Activated CD4-positive, alpha-beta T cell treated with anti-CD3 and anti-CD28 coated beads, Interleukin-2, amount 10 ng/mL, durations not matched to agents 7 days and 5 days (primary cell): ENCODE results near the gene CELSR2. TPM values are rescaled to one million over a fixed set of nuclear protein-coding genes. Genes with fewer than 3 reads are reported as not detected.
A peak's percentile ranks its signal among the peaks of the same experiment; 100 is the strongest.

Experiments
- CTCF ChIA-PET: fragments of 350-600 bp; sonication (Branson Sonifier 250); formaldehyde crosslinking; loops from one replicate; lab custom pipeline; 2021; ENCODE audit warnings: antibody characterized with exemption; lab: Charles Lee
- POLR2A ChIA-PET: fragments of 350-600 bp; sonication (Branson Sonifier 250); formaldehyde crosslinking; loops from one replicate; lab custom pipeline; 2021; ENCODE audit warnings: antibody characterized with exemption; lab: Charles Lee
- DNase-seq: peaks from one replicate; pipeline ENCODE4 v3.0.0-alpha.2; 2020
- H3K27ac Mint-ChIP-seq: one replicate; pipeline ENCODE4 v1.8.0; 2021; ENCODE audit warnings: mild to moderate bottlenecking, moderate library complexity, mixed read lengths
- H3K27me3 Mint-ChIP-seq: one replicate; pipeline ENCODE4 v1.8.0; 2021; ENCODE audit warnings: mixed read lengths
- H3K36me3 Mint-ChIP-seq: one replicate; pipeline ENCODE4 v1.8.0; 2021; ENCODE audit warnings: low read depth, mixed read lengths
- H3K4me1 Mint-ChIP-seq: one replicate; pipeline ENCODE4 v1.8.0; 2021; ENCODE audit warnings: mixed read lengths
- H3K4me3 Mint-ChIP-seq: one replicate; pipeline ENCODE4 v1.8.0; 2021; ENCODE audit warnings: mild to moderate bottlenecking, moderate library complexity, mixed read lengths
- H3K9me3 Mint-ChIP-seq: one replicate; pipeline ENCODE4 v1.8.0; 2021; ENCODE audit warnings: mixed read lengths
- total RNA-seq, 2 experiments: library from RNA; stranded (reverse); gene quantifications; one replicate each; pipeline ENCODE4 v1.2.3, GENCODE V29; 2021

Gene CELSR2
- total RNA-seq, 2 experiments from 2014 or later: 5.2 to 5.3 TPM

- H3K27me3 Mint-ChIP-seq: peaks cover 16% of the 10 kb centered on the region
- H3K9me3 Mint-ChIP-seq: no peaks in the 10 kb centered on the region
- DNase-seq: no peak
- peaks cover 29% of the 10 kb centered on the region for H3K4me1 Mint-ChIP-seq
- no peak overlapping the region for H3K27ac Mint-ChIP-seq
- no peak overlapping the region for H3K4me3 Mint-ChIP-seq
- CTCF ChIA-PET: interaction anchor here (0.6 to 2.4 kb wide), 8 partner anchors 8 to 159 kb away, joined by 3 to 6 read pairs (median 4); partner anchors contain the start of gene SORT1
- H3K36me3 Mint-ChIP-seq: peaks cover 40% of the 10 kb centered on the region
- POLR2A ChIA-PET: interaction anchor here (0.6 kb wide), 1 partner anchor 126 kb away, joined by 3 read pairs; no protein-coding TSS in a partner anchor
These were observed 10.3 kb upstream of the CELSR2 start for GRCh38 chr1:109239047-109239408.

- no peaks in the 10 kb centered on the region for H3K9me3 Mint-ChIP-seq
- H3K27ac Mint-ChIP-seq: no peak overlapping the region
- H3K36me3 Mint-ChIP-seq: peaks cover 36% of the 10 kb centered on the region
- ChIA-PET POLR2A (no interaction called here), CTCF (interaction anchor here (0.5 to 2.4 kb wide), 10 partner anchors 9 to 745 kb away, joined by 3 to 6 read pairs (median 4); partner anchors contain the start of genes AHCYL1 and SORT1)
- no peak overlapping the region for H3K4me3 Mint-ChIP-seq
- peaks cover 26% of the 10 kb centered on the region for H3K4me1 Mint-ChIP-seq
- peaks cover 17% of the 10 kb centered on the region for H3K27me3 Mint-ChIP-seq
- peak; percentile 36 for DNase-seq
These were observed 9.8 kb upstream of the CELSR2 start for GRCh38 chr1:109239409-109240068.

DNA sequence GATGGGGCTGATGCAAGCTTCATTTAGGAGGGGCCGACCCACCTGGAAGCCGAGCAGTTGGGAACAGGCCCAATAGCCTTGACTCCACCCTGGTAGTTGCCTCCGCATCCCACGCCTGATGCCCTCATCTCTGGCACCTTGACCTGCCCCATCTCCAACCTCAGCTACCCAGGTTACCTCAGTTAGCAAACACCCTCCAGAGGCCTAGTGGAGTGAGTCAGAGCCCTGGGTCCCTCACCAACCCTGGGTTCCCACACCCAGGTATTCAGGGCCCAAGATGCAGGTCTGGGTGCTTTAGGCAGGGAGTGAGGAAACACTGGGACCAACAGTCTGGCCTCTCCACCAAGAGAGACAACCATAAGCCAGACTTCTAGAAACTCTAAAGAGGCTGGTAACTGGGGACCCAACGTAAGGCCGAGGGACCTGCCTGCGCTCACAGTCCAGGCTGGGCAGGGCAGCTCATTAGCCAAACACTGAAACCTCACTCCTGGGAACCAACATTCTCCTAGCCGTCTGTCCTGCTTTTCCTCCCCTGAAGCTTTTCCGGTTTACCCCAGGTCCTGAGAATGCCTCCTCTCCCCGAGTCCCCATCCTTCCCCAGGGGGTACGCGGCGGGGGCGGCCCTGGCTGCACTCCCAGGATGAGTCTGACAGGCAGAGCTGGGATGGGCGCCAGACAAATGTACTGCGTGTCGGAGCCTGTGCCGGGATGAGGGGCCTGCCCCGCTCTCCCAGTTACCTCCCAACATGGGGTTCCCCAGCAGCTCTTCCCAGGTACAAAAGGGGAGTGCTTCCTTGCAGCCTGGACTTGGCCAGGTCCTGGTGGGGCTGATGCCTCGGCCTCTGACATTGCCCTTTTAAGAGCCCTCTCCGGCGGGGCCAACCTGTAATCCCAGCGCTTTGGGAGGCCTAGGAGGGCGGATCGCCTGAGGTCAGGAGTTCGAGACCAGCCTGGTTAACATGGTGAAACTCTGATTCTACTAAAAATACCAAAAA, 8.9 kb upstream of the CELSR2 start:
- CTCF ChIA-PET: interaction anchor here (0.6 to 1.4 kb wide), 5 partner anchors 9 to 26 kb away, joined by 3 to 6 read pairs (median 3); no protein-coding TSS in a partner anchor
- POLR2A ChIA-PET: no interaction called here
- peaks cover 28% of the 10 kb centered on the region for H3K36me3 Mint-ChIP-seq
- no peak overlapping the region for H3K4me3 Mint-ChIP-seq
- peaks cover 21% of the 10 kb centered on the region for H3K27me3 Mint-ChIP-seq
- peak; percentile 29 for DNase-seq
- peaks cover 16% of the 10 kb centered on the region for H3K4me1 Mint-ChIP-seq
- H3K27ac Mint-ChIP-seq: no peak overlapping the region
- H3K9me3 Mint-ChIP-seq: no peaks in the 10 kb centered on the region

DNA sequence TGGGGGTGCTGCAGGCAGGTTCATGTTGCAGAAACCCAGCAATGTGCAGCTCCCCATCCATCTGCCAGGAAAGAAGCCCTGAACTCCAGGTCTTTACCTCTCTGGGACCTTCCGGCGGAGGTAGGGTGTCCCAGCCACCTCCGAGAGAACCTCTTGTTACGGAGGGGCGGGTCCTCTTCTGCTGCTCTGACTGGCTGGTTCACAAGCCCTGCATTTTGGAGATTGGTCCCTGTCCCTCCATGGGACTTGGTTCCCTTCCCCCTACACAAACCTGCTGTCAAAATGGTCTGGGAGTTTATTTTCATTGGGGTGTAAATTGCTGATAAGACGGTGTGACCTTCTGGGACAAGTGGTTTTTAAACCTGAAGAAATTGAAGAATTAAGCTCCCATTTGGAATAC, 8.0 kb upstream of the CELSR2 start:
- Mint-ChIP-seq H3K4me1 (peaks cover 13% of the 10 kb centered on the region), H3K9me3 (no peaks in the 10 kb centered on the region), H3K36me3 (peaks cover 20% of the 10 kb centered on the region), H3K27ac (no peak overlapping the region), H3K4me3 (no peak overlapping the region), H3K27me3 (peaks cover 22% of the 10 kb centered on the region)
- POLR2A ChIA-PET: no interaction called here
- CTCF ChIA-PET: interaction anchor here (0.6 to 0.8 kb wide), 3 partner anchors 10 to 244 kb away, joined by 3 to 4 read pairs (median 3); no protein-coding TSS in a partner anchor
- no peak for DNase-seq

- Mint-ChIP-seq H3K36me3 (peaks cover 15% of the 10 kb centered on the region), H3K4me3 (no peak overlapping the region), H3K4me1 (peaks cover 13% of the 10 kb centered on the region), H3K9me3 (no peaks in the 10 kb centered on the region), H3K27ac (no peak overlapping the region), H3K27me3 (peaks cover 26% of the 10 kb centered on the region)
- CTCF ChIA-PET: interaction anchor here (0.6 kb wide), 1 partner anchor 243 kb away, joined by 4 read pairs; no protein-coding TSS in a partner anchor
- POLR2A ChIA-PET: no interaction called here
- DNase-seq: no peak
These were observed 7.4 kb upstream of the CELSR2 start for GRCh38 chr1:109241841-109242345.

DNA sequence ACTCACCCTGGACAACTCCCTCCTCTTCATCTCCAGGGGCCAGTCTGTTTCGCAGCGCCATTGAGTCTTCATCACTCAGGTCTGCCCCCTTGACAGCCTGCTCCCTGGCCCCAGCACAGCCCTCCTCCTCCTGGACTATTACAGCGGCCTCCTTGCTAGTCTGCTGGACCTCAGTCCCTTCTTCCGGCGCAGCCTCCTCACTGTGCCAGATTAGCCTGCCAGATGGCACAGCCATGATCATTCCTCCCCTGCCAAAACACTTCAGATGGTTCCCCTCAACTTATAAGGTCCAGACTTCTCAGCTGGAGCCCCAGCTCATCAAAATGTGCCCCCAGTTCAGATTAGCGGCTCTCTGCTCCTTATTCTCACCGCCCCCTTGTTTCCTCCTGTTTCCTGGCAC, 7.0 kb upstream of the CELSR2 start:
- no peak for DNase-seq
- peaks cover 11% of the 10 kb centered on the region for H3K36me3 Mint-ChIP-seq
- no peaks in the 10 kb centered on the region for H3K9me3 Mint-ChIP-seq
- peaks cover 26% of the 10 kb centered on the region for H3K27me3 Mint-ChIP-seq
- H3K4me3 Mint-ChIP-seq: no peak overlapping the region
- H3K4me1 Mint-ChIP-seq: peaks cover 13% of the 10 kb centered on the region
- ChIA-PET CTCF (interaction anchor here (0.7 kb wide), 1 partner anchor 151 kb away, joined by 3 read pairs; no protein-coding TSS in a partner anchor), POLR2A (no interaction called here)
- H3K27ac Mint-ChIP-seq: no peak overlapping the region

DNA sequence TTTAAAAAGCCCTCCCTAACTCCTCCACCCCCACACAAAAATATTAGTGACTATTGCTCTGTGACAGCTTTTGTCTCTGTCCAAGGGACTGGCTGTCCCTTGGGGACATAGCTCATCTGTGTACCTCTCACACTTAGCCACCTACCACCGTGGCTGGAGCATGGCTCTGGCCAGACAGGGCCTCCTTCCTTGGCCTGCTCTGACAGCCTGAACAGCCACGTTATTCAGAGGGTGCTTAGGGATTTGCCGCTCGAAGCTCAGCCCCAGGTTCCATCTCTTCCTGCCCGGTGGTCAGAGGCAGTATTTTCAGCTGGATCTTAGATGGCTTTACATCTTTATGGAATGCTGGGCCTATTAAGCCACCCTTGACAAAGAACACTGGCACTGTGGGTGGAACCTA, 6.1 kb upstream of the CELSR2 start:
- Mint-ChIP-seq H3K27ac (no peak overlapping the region), H3K36me3 (peaks cover 4% of the 10 kb centered on the region), H3K4me1 (peaks cover 13% of the 10 kb centered on the region), H3K9me3 (no peaks in the 10 kb centered on the region), H3K4me3 (no peak overlapping the region), H3K27me3 (peaks cover 26% of the 10 kb centered on the region)
- DNase-seq: no peak
- POLR2A ChIA-PET: no interaction called here
- CTCF ChIA-PET: interaction anchor here (0.7 to 1.2 kb wide), 5 partner anchors 14 to 638 kb away, joined by 3 to 4 read pairs (median 3); no protein-coding TSS in a partner anchor

DNA sequence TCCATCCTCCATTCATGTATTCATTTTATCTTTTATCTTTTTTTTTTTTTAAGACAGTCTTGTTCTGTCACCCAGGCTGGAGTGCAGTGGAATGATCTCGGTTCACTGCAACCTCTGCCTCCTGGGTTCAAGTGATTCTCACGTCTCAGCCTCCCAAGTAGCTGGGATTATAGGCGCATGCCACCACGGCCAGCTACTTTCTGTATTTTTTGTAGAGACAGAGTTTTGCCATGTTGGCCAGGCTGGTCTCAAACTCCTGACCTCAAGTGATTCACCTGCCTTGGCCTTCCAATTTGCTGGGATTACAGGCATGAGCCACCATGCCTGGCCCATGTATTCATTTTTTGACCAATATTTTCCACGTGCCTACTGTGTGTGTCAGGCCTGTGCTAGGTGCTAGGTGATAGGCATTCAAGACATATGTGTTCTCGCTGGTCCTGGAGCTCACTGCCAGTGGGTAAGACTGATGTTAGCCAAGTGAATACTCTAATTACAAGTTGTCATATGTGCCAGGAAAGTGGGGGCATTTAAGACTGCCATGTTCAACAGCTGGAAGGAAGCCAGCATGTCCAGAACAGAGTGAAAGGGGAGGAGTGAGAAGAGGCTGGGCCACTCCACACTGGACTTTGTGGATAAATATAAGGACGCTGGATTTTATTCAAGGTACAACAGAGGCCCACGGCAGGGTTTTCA, 5.3 kb upstream of the CELSR2 start:
- ChIA-PET POLR2A (interaction anchor here (0.6 kb wide), 1 partner anchor 425 kb away, joined by 3 read pairs; no protein-coding TSS in a partner anchor), CTCF (interaction anchor here (0.8 to 1.2 kb wide), 4 partner anchors 11 to 289 kb away, joined by 3 to 4 read pairs (median 3); no protein-coding TSS in a partner anchor)
- Mint-ChIP-seq H3K4me3 (no peak overlapping the region), H3K4me1 (peaks cover 13% of the 10 kb centered on the region), H3K36me3 (no peaks in the 10 kb centered on the region), H3K9me3 (no peaks in the 10 kb centered on the region), H3K27me3 (peaks cover 26% of the 10 kb centered on the region), H3K27ac (no peak overlapping the region)
- no peak for DNase-seq

DNA sequence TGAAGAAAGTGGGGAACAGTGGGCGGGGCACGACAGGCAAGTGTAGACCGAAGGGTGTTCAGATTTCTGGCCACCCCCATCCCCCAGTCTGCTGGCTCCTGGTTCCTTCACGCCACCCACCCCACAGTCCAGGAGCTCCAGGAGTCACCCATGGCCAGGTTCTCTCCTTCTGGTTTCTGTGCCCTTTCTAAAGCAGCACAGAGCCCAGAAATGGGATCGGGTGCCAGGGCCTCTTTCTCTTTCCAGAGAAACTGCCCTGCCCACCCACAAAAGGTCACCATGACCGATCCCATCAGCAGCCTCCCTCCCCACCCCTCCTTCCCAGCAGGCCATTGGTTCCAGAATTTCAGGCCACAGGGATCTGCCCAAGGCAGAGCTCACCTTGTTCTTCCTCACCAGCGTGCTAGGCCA, 3.2 kb upstream of the CELSR2 start:
- Mint-ChIP-seq H3K36me3 (no peaks in the 10 kb centered on the region), H3K27me3 (peaks cover 27% of the 10 kb centered on the region), H3K4me3 (no peak overlapping the region), H3K9me3 (no peaks in the 10 kb centered on the region), H3K4me1 (peaks cover 16% of the 10 kb centered on the region), H3K27ac (no peak overlapping the region)
- ChIA-PET POLR2A (no interaction called here), CTCF (interaction anchor here (1.0 to 1.3 kb wide), 3 partner anchors 8 to 286 kb away, joined by 3 to 4 read pairs (median 3); no protein-coding TSS in a partner anchor)
- DNase-seq: no peak

- no peak overlapping the region for H3K27ac Mint-ChIP-seq
- no peak for DNase-seq
- no peaks in the 10 kb centered on the region for H3K36me3 Mint-ChIP-seq
- peak overlapping the region; percentile 13 for H3K4me3 Mint-ChIP-seq
- ChIA-PET CTCF (interaction anchor here (0.7 to 2.0 kb wide), 5 partner anchors 9 to 285 kb away, joined by 3 to 7 read pairs (median 3); no protein-coding TSS in a partner anchor), POLR2A (no interaction called here)
- H3K27me3 Mint-ChIP-seq: peaks cover 14% of the 10 kb centered on the region
- H3K4me1 Mint-ChIP-seq: peaks cover 4% of the 10 kb centered on the region
- no peaks in the 10 kb centered on the region for H3K9me3 Mint-ChIP-seq
These were observed 1.7 kb upstream of the CELSR2 start for GRCh38 chr1:109247401-109248365.

GRCh38 chr1:109248444-109248796, 919 bp upstream of the CELSR2 start:
- Mint-ChIP-seq H3K36me3 (no peaks in the 10 kb centered on the region), H3K4me1 (peaks cover 4% of the 10 kb centered on the region), H3K27ac (no peak overlapping the region), H3K4me3 (no peak overlapping the region), H3K9me3 (no peaks in the 10 kb centered on the region), H3K27me3 (peaks cover 12% of the 10 kb centered on the region)
- DNase-seq: no peak
- CTCF ChIA-PET: interaction anchor here (2.0 kb wide), 1 partner anchor 12 kb away, joined by 7 read pairs; no protein-coding TSS in a partner anchor
- POLR2A ChIA-PET: no interaction called here
